HCT116 (cell line): ENCODE results near the gene TMTC3. TPM values are rescaled to one million over a fixed set of nuclear protein-coding genes. Genes with fewer than 3 reads are reported as not detected.

Source experiments
- ATAC-seq: fragments of 200-7000 bp; cut with Tn5 transposase; 2 replicates; pipeline ENCODE4 v1.9.1; 2020; ENCODE audit warnings: mild to moderate bottlenecking, moderate library complexity
- BruUV-seq: library from RNA; stranded (reverse); fragments of 400-500 nt; replicated peaks from 2 replicates; lab custom pipeline; 2021; lab: Mats Ljungman, UMichigan
- CTCF ChIA-PET: fragments of 300-600 bp; sonication (Branson Sonifier 250); formaldehyde crosslinking; loops from one replicate; lab custom pipeline; 2021; ENCODE audit warnings: antibody characterized with exemption; lab: Charles Lee
- POLR2A ChIA-PET: fragments of 300-600, 350-600 bp; sonication (Branson Sonifier 250); formaldehyde crosslinking; loops from one replicate; lab custom pipeline; 2021; ENCODE audit warnings: antibody characterized with exemption; lab: Charles Lee
- RAD21 ChIA-PET, 2 experiments: fragments of 300-600 bp; sonication (Branson Sonifier 250); formaldehyde crosslinking; loops; one replicate each; lab custom pipeline; 2023; ENCODE audit warnings: low total read pairs in 2 of 2; ENCODE audit not compliant: uncharacterized antibody in 2 of 2, unreplicated experiment in 2 of 2, low non-redundant PET in 1 of 2; lab: Charles Lee
- DNase-seq: peaks from one replicate; pipeline ENCODE4 v3.0.0-alpha.2; 2010; ENCODE audit warnings: low read depth, low spot score
- H2AFZ ChIP-seq: fragments of 200-600 bp; shearing (Covaris generic), sonication (generic); 2 replicates; pipeline ENCODE4 v1.6.1; 2017; ENCODE audit warnings: low read depth, mixed run types, mixed read lengths, antibody characterized with exemption, low read length; ENCODE audit not compliant: poor library complexity, severe bottlenecking
- H3K27ac ChIP-seq: 2 replicates; pipeline ENCODE4 v1.5.1; 2012; ENCODE audit warnings: low read depth, low read length
- H3K27me3 ChIP-seq: fragments of 200-600 bp; sonication (generic); 2 replicates; pipeline ENCODE4 v1.6.1; 2016; ENCODE audit warnings: mixed run types, low read length, mixed read lengths; ENCODE audit not compliant: insufficient read depth
- H3K36me3 ChIP-seq, 2 experiments: fragments of 200-500 bp in 1 of 2; fragments of 200-600 bp in 1 of 2; sonication (Bioruptor generic) in 1 of 2; sonication (generic) in 1 of 2; 2 replicates each; pipeline versions ENCODE4 v1.5.1 to v1.6.1; 2014 to 2016; ENCODE audit warnings: low read length in 2 of 2, inconsistent platforms in 1 of 2, mixed read lengths in 1 of 2, mixed run types in 1 of 2; ENCODE audit not compliant: insufficient read depth in 2 of 2, control insufficient read depth in 1 of 2
- H3K4me1 ChIP-seq, 2 experiments: fragments of 200-600 bp in 1 of 2; sonication (generic) in 1 of 2; 2 replicates each; pipeline versions ENCODE4 v1.5.1 to v1.6.1; 2012 to 2017; ENCODE audit warnings: low read length in 2 of 2, inconsistent platforms in 1 of 2, mild to moderate bottlenecking in 1 of 2, mixed read lengths in 1 of 2, mixed run types in 1 of 2, moderate library complexity in 1 of 2; ENCODE audit not compliant: insufficient read depth in 2 of 2, control insufficient read depth in 1 of 2
- H3K4me2 ChIP-seq: fragments of 200-600 bp; sonication (generic); 2 replicates; pipeline ENCODE4 v1.6.1; 2017; ENCODE audit warnings: mixed run types, low read length, mixed read lengths
- H3K4me3 ChIP-seq, 2 experiments: fragments of 200-600 bp in 1 of 2; sonication (generic) in 1 of 2; replicated peaks in 1 of 2; 2 replicates each; pipeline ENCODE4 v1.5.1; 2011 to 2016; ENCODE audit warnings: low read length in 2 of 2, control low read depth in 1 of 2, low read depth in 1 of 2, mild to moderate bottlenecking in 1 of 2, mixed read lengths in 1 of 2, mixed run types in 1 of 2
- H3K79me2 ChIP-seq: fragments of 200-600 bp; sonication (generic); 2 replicates; pipeline ENCODE4 v1.6.1; 2017; ENCODE audit warnings: mild to moderate bottlenecking, mixed run types, low read length, moderate library complexity, mixed read lengths; ENCODE audit not compliant: insufficient read depth
- H3K9ac ChIP-seq: fragments of 200-600 bp; sonication (generic); 2 replicates; pipeline ENCODE4 v1.6.1; 2016; ENCODE audit warnings: low read length, mixed read lengths
- H3K9me2 ChIP-seq: fragments of 200-600 bp; sonication (generic), shearing (Covaris generic); 2 replicates; pipeline ENCODE4 v1.6.1; 2017; ENCODE audit warnings: mixed run types, mild to moderate bottlenecking, moderate library complexity; ENCODE audit not compliant: insufficient read depth
- H3K9me3 ChIP-seq, 2 experiments: fragments of 200-500 bp in 1 of 2; fragments of 200-600 bp in 1 of 2; sonication (Bioruptor generic) in 1 of 2; sonication (generic) in 1 of 2; 2 replicates each; pipeline ENCODE4 v1.6.1; 2014 to 2017; ENCODE audit warnings: low read length in 2 of 2, mixed read lengths in 2 of 2, inconsistent platforms in 1 of 2, low read depth in 1 of 2, mild to moderate bottlenecking in 1 of 2, mixed run types in 1 of 2, moderate library complexity in 1 of 2; ENCODE audit not compliant: control insufficient read depth in 1 of 2, insufficient read depth in 1 of 2
- H4K20me1 ChIP-seq: fragments of 200-600 bp; sonication (generic), shearing (Covaris generic); 2 replicates; pipeline ENCODE4 v1.6.1; 2017; ENCODE audit warnings: mixed run types, mild to moderate bottlenecking, moderate library complexity; ENCODE audit not compliant: insufficient read depth
- ATF3 ChIP-seq: IDR thresholded peaks from 2 replicates; pipeline ENCODE4 v1.6.1; 2012
- ELF1 ChIP-seq: IDR thresholded peaks from 2 replicates; pipeline ENCODE4 v1.6.1; 2012; ENCODE audit warnings: low read depth, borderline replicate concordance
- EZH2phosphoT487 ChIP-seq: fragments of 200-600 bp; IDR thresholded peaks from 2 replicates; pipeline ENCODE4 v1.6.1; 2018; ENCODE audit warnings: antibody characterized with exemption, borderline replicate concordance
- MAX ChIP-seq: IDR thresholded peaks from 2 replicates; pipeline ENCODE4 v1.6.1; 2012
- POLR2A ChIP-seq: IDR thresholded peaks from 2 replicates; pipeline ENCODE4 v1.7.0; 2011; ENCODE audit warnings: borderline replicate concordance; ENCODE audit not compliant: insufficient read depth, insufficient read length; ENCODE audit errors: extremely low read depth
- RAD21 ChIP-seq: IDR thresholded peaks from 2 replicates; pipeline ENCODE4 v1.6.1; 2012; ENCODE audit warnings: low read depth, mild to moderate bottlenecking
- SP1 ChIP-seq: IDR thresholded peaks from 2 replicates; pipeline ENCODE4 v1.6.1; 2012; ENCODE audit warnings: low read depth
- SRF ChIP-seq: IDR thresholded peaks from 2 replicates; pipeline ENCODE4 v1.6.1; 2012; ENCODE audit warnings: low read depth
- YY1 ChIP-seq: IDR thresholded peaks from 2 replicates; pipeline ENCODE4 v1.6.1; 2011; ENCODE audit warnings: low read length, low read depth, moderate library complexity, mild to moderate bottlenecking; ENCODE audit not compliant: insufficient replicate concordance; ENCODE audit errors: extremely low read depth
- ZBTB33 ChIP-seq: IDR thresholded peaks from 2 replicates; pipeline ENCODE4 v1.6.1; 2011; ENCODE audit warnings: mild to moderate bottlenecking, low read length, moderate library complexity; ENCODE audit not compliant: insufficient replicate concordance; ENCODE audit errors: extremely low read depth
- ZNF274 ChIP-seq: fragments of 200-500 bp; sonication (Bioruptor generic); IDR thresholded peaks from 2 replicates; pipeline ENCODE4 v1.6.1; 2014; ENCODE audit warnings: mild to moderate bottlenecking, low read depth, low read length, inconsistent platforms
- intact Hi-C: fragments of 100-400 bp; cut with micrococcal nuclease; formaldehyde crosslinking; loops from 2 replicates; pipeline ENCODE4 v1.10.0; 2022
- total RNA-seq: library from RNA; stranded (reverse); gene quantifications from one replicate; pipeline ENCODE4 v1.2.1, GENCODE V29; 2021; ENCODE audit not compliant: unreplicated experiment

The TMTC3 gene
- total RNA-seq, 1 experiment from 2014 or later, result 22.5 TPM

GRCh38 chr12:88166179-88166578, 24.1 kb downstream of the TMTC3 start:
- Histone ChIP-seq H3K9me3 (no peaks in the 10 kb centered on the region), H3K4me3 (no peak overlapping the region), H3K27ac (no peak overlapping the region), H4K20me1 (no peaks in the 10 kb centered on the region), H3K27me3 (no peaks in the 10 kb centered on the region), H3K4me2 (no peak overlapping the region), H3K79me2 (no peaks in the 10 kb centered on the region; the same call in 1 of the 2 replicates), H3K9me2 (no peaks in the 10 kb centered on the region)
- ChIA-PET RAD21 (no interaction called here), CTCF (no interaction called here), POLR2A (no interaction called here)
- ATAC-seq, result no peak
- BruUV-seq, result no TSS peak
- intact Hi-C loops, result no loop called here
- no peak for TF ChIP-seq SRF
- no peak for TF ChIP-seq MAX
- TF ChIP-seq ELF1, result no peak
- TF ChIP-seq RAD21, result no peak
- TF ChIP-seq YY1, result no peak
- TF ChIP-seq EZH2phosphoT487, result no peak
- TF ChIP-seq POLR2A, result no peak
- no peak for TF ChIP-seq ZBTB33
- no peak for TF ChIP-seq ATF3
- no peak for TF ChIP-seq SP1
- TF ChIP-seq ZNF274, result no peak
- TF ChIP-seq, all 23 proteins: peak for 0
- H3K9ac ChIP-seq, result no peak overlapping the region
- no peak overlapping the region for H2AFZ ChIP-seq
- peaks cover 0 to 8% of the 10 kb centered on the region in 2 experiments; a peak in 2 of 4 replicates for H3K36me3 ChIP-seq
- H3K4me1 ChIP-seq, result no peaks in the 10 kb centered on the region
- DNase-seq, result no peak
